Hematopoietic multipotent progenitor cell treated with erythropoietin and hydrocortisone succinate and interleukin-3 and kit ligand, for 6 days (in vitro differentiated cells): Measurements from ENCODE around the gene RPL38.

ENCODE experiments used
- DNase-seq: peaks from one replicate; pipeline ENCODE4 v3.0.0-alpha.2; 2015

RPL38 gene

GRCh38 chr17:74228306-74228978, 25.0 kb downstream of the RPL38 start:
- no peak for DNase-seq

DNA sequence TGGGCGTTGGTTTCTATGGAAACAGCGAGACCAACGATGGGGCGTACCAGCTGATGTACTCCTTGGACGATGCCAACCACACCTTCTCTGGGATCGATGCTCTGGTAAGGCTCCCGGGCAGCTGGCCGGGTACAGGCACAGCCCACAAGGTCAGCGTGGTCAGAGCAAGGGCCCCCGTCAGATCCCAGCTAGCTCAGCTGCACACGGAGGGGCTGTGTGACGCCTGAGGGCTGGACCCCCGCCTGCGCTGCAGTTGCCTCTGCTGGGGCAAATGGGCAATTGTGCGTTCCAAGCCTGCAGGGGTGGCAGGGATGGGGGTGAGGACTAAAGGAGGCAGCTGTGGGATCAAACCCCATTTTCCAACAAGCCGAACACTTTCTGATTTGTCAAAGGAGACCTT, 27.4 kb downstream of the RPL38 start:
- no peak for DNase-seq

DNA sequence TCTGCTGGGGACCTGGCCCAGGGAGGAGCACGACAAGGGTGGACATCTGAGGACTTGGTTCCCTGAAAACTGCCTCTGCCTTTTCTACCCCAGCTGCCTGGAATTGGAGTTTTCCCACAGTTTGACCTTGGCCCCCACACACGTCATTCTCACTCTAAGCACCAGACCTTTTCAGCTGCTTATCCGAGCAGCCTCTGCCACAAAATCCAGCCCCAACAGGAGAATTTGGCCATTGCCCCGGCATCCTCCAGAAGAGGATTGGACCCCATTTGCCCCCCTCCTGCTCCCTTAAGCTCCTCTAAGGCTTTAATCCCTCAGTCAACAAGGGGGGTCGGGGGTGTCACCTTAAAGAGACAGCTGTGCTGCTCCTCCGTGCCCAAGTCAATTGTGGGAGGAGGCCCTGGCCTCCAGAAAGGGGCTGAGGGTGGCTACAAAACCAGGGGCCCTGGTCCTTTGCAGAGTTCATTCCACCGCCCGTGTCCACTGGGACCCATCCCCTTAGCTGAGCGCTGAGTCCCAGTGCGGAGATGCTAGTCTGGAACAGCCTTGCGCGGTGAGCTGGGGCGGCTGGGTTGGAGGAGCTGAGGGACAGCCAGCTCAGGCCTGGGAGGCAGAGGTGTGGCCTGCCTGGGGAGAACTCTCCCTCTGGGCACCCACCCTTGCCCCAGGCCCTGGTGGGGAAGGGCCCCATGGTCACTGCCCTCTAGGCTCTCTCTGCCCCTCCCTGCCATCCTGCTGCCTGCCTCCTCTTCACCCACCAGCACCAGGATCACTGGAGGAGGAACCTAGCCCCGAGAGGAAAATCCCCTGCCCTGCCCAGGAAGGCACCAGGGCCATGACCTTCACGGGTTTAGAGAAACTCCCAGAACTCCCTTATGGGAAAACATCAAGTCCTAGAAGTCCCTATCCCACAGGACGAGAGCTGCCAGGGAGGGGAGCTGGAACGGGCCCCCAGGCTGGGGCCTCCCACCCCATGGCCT, 28.7 kb downstream of the RPL38 start:
- DNase-seq = no peak

DNA sequence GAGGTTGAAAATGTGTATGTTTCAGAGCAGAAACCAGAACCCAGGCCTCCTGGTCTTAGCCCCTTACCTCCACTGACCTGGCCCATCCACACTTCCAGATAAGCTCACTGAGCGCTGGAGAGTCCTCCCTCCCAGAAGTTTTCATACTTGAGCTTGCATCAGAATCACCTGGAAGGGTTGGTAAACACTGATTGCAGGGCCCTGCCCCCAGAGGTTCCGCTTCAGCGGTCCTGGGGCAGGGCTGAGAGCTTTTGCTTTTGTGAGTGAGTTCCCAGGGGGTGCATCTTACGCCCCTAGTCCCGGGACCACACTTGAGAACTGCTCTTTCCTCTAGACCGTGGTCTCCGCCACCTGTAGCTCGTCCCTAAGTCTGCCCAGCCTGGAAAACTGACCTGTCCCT, 30.5 kb downstream of the RPL38 start:
- no peak for DNase-seq

DNA sequence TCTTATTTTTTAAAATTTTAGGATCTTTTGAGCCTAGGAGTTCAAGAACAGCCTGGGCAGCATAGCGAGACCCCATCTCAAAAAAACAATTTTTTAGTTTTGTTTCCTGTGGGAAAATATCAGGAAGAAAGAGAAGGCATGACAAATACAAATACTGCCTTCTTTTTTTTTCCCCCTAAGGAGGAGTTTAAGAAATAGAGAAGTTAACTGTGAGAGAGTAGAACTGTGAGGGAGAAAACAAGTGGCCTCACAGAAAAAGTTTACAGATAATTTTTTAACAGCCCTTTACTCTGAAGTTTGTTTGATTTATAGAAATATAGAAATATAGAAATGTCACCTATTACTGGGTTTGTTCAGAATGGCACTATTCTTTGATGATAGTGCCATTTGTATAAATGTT, 31.0 kb downstream of the RPL38 start:
- peak; percentile 24 for DNase-seq

- DNase-seq = peak; percentile 53
Measured at GRCh38 chr17:74235040-74235581, 31.6 kb downstream of the RPL38 start.

DNA sequence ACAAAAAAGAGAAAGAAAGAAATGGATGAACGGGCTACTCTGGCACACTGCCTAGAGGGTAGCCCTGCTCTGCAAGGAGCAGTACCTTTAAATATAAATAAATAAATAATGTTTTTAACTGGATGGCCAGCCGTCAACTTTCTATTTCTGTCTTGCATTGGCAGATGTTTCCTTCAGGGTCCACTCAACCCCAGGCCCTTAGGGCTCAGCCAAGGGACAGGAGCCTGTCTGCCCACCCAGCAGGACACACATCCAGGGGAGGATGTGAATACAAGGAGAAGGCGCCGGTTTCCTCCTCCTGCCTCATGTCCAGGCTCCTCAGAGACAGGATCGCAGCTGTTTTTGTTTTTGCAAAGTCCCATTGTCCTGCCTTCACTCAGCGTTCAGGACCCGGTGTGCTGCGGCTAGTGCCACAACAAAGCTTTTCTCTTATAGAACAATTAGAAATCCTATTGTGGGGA, 32.5 kb downstream of the RPL38 start:
- no peak for DNase-seq

DNA sequence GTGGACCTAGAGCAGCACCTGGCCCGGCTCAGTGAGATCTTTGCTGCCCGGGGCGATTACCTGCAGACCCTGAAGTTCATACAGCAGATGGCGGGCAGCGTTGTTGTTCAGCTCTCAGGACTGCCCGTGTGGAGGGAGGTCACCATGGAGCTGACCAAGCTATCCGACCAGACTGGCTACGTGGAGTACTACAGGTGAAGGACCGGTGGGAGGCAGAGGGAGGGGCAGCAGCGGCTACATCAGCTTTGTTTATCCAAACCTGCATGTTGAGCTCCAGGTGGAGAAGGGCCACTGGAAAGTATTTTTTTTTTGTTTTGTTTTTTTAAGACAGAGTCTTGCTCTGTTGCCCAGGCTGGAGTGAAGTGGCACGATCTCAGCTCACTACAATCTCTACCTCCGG, 33.8 kb downstream of the RPL38 start:
- no peak for DNase-seq

GRCh38 chr17:74239172-74239571, 35.7 kb downstream of the RPL38 start:
- no peak for DNase-seq

DNA sequence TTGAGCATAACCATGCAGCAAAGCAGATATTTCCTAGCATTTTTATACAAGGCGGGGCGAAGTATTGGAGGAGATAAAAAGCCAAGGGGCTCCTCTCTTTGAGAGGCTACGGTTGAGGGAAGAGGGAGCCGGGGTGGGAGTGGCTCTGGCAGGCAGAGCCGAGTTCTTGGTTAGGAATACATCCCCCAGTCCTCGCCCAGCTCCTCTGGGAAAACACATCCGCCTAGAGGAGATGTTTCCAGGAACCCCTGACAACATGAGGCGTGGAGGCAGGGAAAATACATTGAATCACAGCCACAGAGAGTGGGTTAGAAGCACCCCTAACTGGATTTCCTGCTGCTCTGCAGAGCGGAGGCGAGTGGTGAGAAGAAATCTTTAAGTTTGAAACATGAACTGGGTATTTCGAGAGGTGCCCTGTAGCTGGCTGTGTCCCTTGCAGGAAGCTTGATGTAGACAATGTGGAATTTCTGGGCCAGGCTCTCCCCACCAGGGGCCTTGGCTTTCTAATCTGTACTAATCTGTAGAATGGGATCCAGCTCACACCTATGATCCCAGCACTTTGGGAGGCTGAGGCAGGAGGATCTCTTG, 37.2 kb downstream of the RPL38 start:
- DNase-seq = no peak

DNA sequence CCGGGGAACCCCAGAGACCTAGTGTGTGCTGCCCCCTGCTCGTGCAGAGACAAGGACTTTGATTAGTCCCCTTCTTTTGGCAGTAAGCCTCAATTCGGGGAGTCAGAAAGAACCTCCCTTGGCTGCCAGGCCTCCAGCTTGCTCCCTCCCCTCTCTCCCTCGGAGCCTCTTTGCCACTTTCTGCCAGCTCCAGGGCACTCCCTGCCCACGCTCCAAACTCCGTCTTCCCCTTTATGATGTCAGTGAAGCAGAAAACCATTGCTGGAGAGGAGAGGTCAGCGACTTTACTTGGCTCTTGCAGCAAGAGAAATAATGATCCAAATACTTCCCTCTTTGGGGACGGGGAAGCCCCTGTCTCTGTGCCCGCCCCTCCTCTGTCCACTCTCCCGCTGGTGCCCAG, 38.0 kb downstream of the RPL38 start:
- DNase-seq = no peak

DNA sequence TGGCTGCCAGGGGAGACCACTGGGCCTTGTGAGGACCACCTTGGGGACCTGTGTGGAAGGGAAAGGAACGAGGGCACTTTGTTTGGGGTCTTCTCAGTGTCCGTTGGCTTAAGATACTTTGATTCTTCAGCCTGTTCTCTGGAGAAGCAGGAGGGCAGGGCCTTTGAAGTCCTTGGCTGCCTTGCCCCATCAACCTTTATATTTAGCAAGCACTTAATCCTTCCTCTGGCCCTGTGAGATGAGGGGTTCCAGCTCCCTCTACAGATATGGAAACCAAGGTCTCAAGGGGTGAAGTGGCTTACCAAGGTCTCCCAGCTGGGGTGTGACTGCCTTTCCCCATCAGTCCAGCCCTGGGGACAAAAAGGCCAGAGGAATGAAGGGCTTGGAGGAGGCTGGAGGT, 38.4 kb downstream of the RPL38 start:
- no peak for DNase-seq

- DNase-seq = no peak
Measured at GRCh38 chr17:74243013-74243755, 39.7 kb downstream of the RPL38 start.

DNA sequence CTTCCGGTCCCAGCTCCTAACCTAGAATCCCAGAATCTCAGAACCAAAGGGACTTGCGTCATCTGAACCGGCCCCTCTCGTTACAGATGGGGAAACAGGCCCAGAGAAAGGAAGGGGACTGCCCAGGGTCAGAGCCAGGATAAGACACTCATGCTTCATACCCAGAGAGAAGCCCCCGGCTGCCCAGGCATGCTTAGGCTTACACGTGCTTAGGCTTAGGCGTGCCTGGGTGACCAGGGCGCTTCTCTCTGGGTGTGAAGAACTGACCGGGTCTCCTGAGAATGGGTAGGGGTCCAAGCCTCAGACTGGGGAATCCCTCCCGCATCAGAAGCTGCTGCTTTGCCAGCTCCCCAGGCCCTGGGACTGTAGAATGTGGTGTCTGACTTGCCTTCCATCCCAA, 40.6 kb downstream of the RPL38 start:
- DNase-seq = no peak

DNA sequence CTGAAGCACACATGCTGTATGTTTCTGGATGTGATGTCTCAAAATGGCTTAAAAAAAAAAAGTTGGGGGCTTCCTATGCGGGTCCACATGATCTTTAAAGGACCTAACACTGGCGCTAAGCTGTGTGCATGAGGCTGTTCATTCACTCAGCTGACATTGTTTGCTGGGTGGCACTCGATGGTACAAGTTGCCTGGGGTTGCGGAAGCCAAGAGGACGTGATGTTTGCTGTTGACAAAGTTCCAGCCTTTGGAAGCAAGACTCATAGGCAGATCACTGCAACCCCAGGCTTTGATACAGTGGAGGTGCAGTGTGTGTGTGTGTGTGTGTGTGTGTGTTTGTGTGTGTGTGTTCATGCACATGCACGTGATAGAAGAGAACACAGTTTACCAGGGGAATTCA, 41.1 kb downstream of the RPL38 start:
- no peak for DNase-seq

DNA sequence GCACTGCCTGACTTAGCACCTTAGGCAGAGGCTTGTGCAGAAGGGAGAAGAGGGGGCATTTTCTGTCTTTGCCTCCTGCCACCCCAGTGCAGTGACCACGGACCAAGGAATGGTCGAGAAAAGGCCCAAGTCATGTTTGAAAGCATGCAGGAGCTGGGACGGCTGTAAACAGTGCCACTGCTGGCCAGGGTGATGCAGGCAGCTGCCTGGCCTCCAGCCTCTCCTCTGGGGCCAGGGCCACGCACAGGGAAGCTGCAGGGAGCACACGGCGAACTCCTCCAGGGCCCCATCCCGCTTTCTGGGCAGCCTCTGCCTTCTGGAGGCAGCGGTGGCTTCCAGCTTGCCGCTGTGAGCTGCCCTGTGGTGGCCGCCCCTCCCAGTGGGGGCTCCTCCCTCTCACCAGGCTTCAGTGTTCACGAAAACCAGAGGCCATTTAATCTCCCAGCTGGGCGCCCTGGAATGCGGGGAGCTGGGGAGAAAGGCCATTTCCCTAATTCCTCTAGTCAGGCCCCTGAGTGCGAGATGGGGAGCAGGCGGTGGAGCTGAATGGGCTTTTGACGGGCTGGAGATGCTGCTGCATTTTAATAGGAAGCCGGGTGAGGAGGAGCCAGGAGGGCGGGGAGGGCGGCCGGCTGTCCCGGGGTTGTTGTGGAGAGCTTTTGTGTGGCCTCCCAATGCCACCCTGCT, 41.8 kb downstream of the RPL38 start:
- no peak for DNase-seq

DNA sequence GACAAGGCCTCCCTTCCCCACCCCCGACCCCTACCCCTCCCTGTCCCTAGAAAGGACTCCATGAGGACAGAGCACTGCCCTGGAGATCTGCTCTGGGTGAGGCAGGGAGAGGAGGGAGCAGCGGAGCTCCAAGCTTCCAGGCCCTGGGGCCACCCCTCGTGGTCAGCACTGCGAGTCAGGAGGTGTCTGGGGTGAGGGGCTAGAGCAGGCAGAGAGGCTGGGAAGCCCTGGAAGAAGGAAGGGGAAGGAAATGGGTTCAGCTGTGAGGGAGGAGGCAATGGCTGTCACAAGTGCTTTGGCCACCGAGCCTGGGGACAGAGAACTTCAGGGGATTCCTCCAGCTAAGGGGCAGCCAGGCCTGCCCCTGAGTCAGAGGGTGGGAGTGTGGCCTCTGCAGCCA, 42.4 kb downstream of the RPL38 start:
- DNase-seq = no peak

GRCh38 chr17:74249590-74250270, 46.3 kb downstream of the RPL38 start:
- DNase-seq = no peak

DNA sequence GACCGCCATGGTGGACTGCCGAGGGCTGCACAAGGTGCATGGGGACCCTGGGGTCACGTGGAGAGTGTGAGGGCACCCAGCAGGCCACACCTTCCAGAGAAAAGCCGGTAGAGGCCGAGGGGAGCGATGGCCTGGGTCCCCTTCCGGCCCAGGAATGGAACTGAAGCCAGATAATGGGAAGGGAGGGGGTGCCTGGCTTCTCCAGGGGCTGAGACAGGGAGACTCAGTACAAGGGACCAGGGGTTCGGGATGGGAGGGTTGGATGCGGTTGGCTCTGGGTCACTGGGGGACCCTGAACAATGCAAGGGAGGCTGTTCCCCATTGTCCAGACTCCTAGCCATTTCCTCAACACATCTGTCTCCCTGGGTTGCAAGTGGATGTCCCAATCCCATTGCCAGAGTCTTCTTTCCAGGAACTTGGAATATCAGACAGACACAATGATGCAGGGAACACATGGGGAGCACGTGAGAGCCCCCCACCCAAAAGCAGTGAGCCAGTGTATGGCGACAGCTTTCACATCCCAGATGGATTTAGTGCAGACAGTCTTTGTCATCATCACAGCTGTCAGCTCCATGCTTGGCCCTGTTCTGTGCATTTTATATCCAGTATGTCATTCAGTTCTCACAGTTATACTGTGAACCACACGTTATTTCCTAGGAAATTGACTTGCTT, 47.0 kb downstream of the RPL38 start:
- no peak for DNase-seq

DNA sequence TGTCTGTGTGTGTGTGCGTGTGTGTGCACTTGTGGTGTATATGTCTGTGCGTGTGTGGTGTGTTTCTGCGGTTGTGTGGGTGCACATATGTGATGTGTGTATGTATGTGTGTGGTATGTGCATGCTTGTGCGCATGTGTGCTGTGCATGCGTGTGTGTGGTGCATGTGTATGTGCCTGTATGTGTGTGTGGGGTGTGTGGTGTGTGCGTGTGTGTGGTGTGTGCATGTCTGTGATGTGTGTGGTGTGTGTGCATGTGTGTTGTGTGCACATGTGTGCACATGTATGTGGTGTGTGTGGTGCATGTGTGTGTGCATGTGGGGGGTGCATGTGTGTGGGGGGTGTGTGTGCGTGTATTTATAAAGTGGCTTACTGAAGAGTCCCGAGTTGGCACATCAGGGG, 47.6 kb downstream of the RPL38 start:
- no peak for DNase-seq

- no peak for DNase-seq
Measured at GRCh38 chr17:74251569-74251968, 48.1 kb downstream of the RPL38 start.
